Choroid plexus epithelial cell (primary cell): ENCODE data around the gene PGR.

Experiments used
- DNase-seq: peaks from one replicate; pipeline ENCODE4 v3.0.0-alpha.2; 2010; ENCODE audit warnings: low read depth
- H3K4me3 ChIP-seq: 2 replicates; pipeline ENCODE4 v1.5.1; 2011; ENCODE audit warnings: low read depth, mild to moderate bottlenecking, control low read depth, low read length, moderate library complexity
- TF ChIP-seq, protein P1 (sequence below): conservative IDR thresholded peaks from 2 replicates; pipeline ENCODE4 v1.5.1; 2011; ENCODE audit warnings: low read depth, mild to moderate bottlenecking, control low read depth, inconsistent platforms, low read length, moderate library complexity

The PGR gene

DNA sequence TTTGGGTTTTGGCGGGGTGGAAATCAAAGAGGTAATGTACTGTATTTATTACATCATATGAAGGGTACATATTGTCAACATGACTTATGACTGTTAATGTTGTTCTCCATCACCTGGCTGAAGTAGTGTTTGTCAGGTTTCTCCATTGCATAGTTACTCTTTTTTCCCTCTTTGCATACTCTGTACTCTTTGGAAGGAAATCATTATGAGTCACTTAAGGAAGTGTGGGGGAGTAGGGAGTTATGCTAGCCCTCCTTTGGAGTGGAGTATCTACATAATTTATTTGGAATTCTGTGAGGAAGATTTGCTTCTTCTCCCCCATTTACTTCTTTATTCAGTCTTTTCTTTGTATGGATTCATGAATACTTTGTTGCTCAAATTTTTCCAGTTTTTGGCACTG is 3.6 kb upstream of the PGR start:
- DNase-seq, result no peak
- TF ChIP-seq, protein P1, sequence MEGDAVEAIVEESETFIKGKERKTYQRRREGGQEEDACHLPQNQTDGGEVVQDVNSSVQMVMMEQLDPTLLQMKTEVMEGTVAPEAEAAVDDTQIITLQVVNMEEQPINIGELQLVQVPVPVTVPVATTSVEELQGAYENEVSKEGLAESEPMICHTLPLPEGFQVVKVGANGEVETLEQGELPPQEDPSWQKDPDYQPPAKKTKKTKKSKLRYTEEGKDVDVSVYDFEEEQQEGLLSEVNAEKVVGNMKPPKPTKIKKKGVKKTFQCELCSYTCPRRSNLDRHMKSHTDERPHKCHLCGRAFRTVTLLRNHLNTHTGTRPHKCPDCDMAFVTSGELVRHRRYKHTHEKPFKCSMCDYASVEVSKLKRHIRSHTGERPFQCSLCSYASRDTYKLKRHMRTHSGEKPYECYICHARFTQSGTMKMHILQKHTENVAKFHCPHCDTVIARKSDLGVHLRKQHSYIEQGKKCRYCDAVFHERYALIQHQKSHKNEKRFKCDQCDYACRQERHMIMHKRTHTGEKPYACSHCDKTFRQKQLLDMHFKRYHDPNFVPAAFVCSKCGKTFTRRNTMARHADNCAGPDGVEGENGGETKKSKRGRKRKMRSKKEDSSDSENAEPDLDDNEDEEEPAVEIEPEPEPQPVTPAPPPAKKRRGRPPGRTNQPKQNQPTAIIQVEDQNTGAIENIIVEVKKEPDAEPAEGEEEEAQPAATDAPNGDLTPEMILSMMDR, result no peak
- no peak overlapping the region for H3K4me3 ChIP-seq

DNA sequence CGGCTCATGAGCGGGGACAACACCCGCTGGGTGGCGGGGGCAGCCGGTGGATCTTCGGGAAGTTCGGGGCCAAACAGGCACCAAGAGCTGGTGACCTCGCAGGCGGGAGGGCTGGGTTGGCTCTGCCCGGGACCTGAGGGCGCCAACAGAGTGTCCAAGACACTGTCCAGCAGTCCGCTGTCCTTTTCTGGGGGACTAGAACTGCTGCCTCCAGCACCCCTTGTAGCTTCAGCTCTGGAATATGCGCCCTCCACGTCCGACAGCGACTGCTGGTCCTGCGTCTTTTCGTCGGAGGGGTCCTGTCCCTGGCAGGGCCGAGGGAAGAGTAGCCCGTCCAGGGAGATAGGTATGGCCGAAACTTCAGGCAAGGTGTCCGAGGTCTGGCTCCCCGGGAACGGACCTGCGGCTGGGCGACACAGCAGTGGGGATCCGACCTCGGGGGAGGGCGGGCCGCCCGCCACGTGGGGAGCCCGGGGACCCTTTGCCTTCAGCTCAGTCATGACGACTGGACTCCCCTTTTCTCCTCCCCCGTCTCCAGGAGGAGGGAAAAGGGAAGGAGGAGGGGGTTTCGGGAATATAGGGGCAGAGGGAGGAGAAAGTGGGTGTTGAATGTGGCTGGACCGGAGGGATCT is 926 bp downstream of the PGR start:
- H3K4me3 ChIP-seq, result no peak overlapping the region
- TF ChIP-seq, protein P1, result no peak
- DNase-seq, result no peak

DNA sequence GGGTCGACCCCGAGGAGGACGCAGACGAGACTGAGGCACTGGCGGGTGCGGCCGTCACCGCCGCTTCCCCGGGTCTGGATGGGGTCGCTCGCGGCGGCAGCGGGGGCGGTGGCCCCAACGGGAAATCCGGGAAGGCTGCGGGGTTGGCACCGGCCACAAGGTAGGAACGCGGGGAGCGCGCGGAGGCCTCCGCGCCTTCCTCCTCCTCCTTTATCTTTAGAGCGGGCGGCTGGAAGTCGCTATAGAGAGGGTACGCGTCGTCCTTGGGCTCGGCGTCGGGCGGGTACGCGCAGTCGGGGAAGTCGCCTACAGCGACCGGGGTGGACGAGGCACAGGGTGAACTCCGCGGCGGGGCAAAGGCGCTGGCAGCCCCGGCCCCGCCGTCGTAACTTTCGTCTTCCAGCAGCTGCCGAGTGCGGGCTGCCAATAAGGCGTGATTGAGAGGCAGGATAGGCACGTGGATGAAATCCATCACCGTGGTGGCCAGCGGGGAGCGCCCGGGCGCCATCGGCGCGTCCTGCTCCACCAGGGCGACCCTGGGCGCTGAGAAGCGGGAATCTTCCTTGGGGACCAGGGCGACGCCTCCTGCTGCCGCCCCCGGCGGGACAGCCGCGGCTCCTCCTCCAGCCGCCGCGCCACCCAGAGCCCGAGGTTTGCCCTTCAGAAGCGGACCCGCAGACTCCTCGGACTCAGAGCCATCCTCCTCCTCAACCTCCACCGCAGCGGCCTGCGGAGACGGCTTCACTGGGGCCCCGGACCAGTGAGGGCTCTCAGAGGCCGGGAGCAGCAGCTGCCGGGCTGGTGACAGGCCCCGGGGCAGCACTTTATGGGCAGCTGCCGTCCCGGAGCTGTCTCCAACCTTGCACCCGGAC is 1.7 kb downstream of the PGR start:
- peak overlapping the region; percentile 33 for H3K4me3 ChIP-seq
- TF ChIP-seq, protein P1, result no peak
- DNase-seq, result no peak

DNA sequence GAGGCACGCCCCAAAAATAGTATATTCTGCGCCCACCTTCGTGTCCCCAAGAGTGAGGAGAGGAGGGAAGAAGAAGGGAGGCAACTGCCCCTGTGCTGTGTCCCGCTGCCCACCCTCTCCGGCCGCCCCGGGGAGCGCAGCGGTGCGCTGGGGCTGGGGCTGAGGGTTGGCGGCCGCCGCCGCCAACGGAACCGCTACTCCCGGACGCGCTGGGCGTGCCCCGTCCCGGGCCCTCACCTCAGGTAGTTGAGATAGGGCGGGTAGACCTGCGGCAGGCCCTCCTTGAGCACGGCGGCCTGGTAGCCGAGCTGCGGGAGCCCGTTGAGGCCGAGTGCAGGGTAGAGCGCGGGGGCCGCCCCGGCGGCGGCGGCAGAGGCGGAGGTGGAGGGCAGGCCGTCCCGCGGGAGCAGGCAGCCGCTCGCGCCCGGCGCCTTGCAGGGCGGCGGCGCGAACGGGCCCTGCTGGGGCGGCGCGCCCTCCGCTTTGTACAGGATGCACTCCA is 2.4 kb downstream of the PGR start:
- TF ChIP-seq, protein P1, result no peak
- peak overlapping the region; percentile 50 for H3K4me3 ChIP-seq
- no peak for DNase-seq

DNA sequence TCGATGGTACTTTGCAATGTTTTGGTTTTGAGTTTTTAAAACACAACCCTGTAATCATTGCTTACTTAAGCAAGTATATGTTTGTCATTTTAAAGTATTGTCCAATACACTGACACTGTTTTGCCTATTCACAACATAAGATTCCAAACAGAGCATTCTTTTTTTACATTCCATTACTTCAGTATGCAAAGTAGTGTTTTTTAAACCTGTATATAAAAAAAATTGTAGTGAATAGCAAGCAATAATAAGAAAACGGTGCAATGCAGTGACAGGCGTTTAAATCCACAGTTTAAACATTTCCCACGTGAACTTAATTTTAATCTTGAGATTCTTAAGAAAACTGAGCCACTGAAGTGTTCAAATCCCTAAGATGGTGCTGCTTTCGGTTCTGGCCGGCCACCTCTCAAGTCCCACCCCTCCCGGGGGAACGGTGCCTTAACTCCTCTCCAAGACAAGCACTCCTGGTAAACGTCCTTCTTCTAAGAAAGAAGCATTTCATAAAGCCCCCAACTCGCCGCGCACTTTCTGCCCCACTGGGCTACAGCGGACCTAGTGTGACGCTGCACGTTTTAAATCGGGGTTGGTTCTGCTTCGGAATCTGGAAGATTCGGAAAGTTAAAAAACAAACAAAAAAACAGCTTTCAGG is 2.9 kb downstream of the PGR start:
- peak overlapping the region; percentile 50 for H3K4me3 ChIP-seq
- TF ChIP-seq, protein P1, result no peak
- DNase-seq, result peak; percentile 26

DNA sequence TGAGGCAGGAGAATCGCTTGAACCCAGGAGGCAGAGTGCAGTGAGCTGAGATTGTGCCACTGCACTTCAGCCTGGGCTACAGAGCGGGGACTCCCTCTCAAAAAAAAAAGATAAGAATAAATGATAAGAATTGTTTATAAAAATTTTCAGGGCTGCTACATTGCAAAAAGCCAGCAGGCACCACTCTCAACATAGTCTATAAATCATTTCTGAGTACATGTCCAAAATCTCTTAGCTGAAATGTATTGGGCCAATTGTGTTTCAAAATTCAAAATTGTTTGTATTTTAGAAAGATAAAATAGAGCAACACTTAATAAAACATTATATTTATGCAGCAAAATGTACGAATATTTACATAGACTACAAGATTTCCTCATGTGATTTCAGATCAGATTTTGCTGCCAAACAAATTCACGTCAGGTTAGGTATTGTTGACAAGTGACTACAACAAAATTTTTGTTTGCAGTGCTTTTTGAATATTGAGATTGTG is 13.9 kb downstream of the PGR start:
- H3K4me3 ChIP-seq, result no peak overlapping the region
- DNase-seq, result no peak

More for the DNA sequence above, 13.9 kb downstream of the PGR start:
- TF ChIP-seq, protein P1, result no peak
